GM21528 (cell line): ENCODE results near the gene ZIC1.

ENCODE experiments used
- ATAC-seq: cut with Tn5 transposase; IDR thresholded peaks from one replicate; pipeline ENCODE4 v1.9.1; 2021; ENCODE audit warnings: mild to moderate bottlenecking, moderate library complexity; ENCODE audit not compliant: unreplicated experiment, low FRiP score

The ZIC1 gene

GRCh38 chr3:147379651-147380050, 29.5 kb upstream of the ZIC1 start:
- ATAC-seq = no peak

DNA sequence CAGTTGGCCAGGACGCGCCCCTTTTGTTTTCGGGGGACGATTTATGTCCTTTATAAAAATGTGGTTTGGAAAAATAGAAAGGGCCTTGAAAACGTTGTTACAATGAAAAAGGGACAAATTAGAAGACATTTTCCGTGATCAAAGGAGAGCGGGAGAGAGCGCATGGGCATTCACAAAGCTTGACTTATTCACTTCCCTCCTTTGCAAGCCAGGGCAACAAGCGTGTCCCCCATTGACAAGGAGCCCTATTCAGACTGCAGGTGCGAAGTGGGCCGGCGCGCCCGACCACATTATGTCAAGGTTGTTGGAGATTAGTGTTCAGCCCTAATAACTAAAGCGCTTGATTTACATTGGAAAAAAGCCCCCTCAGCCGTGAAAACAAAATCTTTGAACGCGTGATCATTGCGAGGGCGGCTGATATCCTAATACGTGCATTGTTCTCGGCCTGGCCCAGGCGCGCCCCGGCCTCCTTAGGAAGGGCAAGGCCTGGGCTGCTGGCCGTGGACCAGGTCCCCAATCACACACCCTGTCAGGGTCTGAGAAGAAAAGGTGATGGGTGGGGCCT, 28.7 kb upstream of the ZIC1 start:
- no peak for ATAC-seq

GRCh38 chr3:147380977-147381376, 28.2 kb upstream of the ZIC1 start:
- no peak for ATAC-seq

DNA sequence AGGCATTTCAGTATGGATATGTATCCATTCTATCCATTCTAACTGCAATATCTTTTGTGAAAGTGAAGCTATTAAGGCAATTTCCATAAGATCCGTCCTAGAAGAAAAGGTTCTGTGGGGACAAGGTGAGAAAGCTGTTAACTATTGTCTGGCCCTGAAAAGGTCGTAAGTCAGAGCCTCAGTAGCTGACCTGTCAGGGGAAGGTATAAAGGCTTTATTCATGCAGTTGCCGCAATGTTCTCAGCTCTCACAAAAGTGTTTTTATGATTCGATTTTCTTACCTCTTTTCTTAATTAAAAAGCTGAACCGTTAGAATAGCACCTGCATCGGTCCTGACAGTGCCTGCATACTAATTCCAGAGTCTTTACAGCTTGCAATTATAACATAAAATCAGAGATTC, 27.6 kb upstream of the ZIC1 start:
- ATAC-seq = no peak

GRCh38 chr3:147383617-147384016, 25.5 kb upstream of the ZIC1 start:
- no peak for ATAC-seq

DNA sequence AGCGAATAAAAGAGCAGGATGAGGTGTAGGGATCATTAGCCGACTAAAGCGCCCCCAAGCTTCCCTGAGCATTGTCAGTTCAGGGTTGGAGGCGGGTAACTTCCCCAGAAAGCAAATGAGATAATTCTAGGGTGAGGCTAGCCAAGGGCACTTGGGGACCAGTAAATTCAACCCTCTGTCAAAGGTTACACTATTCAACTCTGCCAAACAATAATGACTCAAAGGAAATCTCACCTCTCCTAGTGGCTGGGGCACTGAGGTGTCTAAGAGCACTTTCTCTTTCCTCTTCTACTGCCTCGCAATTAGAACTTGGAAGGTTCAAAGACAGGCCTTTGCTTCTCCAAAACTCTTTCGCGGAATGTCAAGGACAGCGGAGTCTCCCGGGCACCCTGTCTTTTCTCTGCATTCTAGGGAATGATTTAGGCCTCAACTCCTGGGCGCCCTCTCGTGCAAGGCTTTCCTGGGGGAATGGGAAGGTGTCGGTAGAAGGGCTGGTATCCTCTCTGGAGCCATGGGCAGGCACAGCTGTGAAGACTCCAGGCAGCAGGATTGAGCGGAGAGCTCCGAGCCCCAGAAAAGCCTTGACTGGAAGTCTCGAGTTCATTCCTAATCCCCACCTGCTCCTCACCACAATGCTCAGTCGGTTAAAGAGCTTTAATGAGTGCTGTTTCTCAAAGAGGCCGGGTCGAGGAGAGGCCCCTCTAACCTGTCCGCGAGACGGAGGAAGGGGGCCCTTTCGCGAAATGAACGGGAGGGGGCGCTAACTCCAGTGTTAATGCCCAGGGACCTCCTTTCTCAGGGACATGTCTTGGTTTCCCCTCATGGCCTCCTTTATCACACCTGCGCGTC, 24.7 kb upstream of the ZIC1 start:
- ATAC-seq = no peak

DNA sequence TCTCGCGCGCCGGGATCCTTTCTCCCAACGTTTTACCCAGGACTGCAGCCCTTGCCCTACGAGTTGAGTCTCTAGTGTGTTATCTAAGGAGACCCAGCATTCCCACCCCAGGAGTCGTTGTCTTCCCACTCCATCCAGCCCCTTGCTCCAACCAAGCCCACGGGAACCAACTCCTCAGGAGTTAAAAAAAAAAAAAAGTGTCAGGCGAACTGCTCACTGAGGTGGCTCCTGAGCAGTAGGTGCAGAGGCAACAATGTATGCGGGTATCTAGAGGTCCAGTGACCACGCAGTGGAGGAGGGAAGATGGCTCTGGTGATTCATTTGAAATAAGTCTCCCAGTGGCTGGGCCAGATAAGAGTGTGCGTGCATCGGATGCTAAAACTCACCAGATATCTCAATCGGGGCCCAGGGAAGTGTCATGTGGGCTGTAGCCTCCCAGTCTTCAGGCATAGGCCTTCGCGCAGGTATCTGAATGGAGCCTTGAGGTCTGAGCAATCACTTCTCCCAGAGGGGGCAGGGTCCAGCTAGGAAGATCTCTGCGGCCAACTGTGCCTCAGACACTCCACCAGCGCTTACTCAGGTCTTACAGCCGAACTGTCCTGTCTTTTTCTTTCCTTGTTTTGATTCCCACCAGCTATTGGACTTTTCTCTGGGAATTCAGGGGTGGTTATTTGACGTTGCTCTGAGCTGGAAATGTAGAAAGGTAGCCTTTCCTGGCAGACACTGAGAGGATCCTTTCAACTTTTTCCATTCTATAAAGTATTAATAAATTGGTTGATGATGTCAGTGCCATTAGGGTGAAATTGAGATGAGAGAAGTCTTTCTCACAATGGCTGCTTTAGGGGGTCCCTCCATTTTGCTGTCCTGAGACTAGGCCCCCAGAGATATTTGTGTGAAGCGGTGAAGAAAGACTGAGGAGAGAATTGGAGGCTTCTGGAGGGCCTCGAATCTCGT, 23.8 kb upstream of the ZIC1 start:
- no peak for ATAC-seq

DNA sequence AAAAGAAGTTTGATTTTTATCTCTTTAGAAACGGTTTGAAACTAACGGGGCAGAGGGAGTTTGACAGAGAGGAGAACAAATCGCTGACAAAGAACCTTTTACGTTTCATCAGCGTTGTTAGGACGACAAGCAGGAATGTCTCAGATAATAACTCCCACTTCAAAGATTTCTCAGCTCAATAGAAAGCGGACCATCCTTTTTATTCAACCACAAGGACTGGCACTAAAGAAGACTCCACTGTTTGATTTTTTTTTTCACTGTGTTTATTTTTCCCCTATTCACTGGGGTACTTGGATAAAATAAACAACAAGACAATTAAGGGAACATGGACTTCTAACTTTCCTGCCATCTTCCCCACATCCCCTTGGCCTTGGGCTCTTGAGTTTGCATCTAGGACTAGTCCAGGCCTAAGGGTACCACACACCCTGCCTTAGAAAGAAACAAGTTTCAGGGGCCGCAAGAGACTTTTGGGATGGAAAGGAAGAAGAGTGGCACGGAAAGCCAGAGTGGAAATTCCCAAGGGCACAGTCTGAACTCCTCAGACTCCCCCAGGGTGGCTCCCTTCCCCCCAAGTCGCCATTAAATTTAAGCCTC, 21.8 kb upstream of the ZIC1 start:
- no peak for ATAC-seq

DNA sequence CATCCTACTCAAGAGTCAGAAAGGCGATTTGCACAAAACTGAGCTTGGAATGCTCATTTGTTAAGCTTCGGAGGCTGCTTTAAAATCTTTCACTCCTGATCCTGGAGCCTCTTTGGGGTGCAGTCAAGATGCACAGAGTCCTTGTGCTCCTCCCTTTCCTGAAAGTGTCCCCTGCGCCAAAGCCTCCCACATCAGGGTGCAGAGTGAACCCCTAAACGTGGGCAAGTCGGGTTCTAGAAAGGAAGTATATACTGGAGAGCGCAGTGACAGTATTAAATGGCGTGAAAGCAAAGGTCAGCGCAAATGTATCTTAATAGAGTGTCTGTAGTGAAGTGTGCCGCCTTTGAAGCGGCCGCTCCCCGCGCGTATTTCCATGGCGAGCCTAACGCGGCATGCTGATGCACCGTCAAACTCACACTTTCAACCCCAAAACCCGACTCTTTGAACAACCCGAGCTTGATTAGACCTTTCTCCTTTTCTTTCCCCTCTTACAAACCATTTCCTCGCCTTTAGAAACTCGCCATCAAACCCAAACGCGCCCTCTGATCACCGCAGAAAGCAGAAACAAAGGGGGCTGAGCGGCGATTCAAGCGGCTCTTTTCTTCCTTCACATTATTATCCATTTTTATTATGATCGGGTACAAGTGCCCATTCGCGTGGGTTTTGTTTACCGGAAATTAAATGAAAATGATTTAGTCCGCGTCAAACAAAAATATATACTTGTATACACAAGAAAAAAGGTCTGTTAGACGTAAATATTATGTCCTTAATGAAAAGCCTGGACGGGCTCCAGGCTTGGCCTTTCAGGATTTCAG, 21.1 kb upstream of the ZIC1 start:
- ATAC-seq = no peak

DNA sequence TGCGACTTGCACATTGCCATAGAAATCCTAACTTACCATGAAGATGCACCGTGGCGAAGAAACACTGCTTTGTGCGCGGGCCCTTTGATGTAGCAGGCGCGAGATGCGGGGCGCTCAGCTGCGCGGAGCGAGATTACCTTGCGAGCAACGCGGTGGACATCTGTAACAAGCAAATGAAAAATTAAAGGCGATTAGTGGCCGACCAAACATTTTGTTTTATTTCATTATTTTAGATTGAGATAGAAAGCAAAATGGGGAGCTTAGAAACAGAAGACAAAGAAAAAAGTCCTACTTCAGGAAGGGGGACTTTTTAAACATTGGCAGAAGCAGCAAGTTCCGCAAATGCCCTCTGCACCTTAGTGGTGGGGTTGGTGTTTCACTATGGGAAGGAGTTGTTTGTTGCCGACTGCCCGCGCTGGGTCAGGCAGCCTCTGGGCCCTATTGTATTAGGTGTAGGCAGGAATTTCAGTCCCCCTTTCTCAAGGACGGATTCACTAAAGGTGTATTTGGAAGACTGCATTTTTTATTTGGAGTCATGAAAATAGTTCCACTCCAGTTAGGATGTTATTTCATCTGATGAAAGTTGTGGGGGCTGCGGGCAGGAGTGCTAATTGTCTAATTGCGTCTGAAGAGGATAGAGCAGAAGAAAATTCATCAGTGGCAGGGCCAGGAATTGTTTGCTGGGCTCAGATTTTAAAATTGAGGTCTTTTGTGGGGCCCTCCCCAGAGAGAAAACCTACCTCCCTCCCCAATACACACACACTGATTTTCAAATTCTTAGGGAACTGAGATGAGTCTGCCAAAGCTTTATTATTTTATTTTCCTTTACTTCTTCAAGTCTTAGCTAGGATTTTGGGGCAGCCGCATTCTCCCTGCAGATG, 20.2 kb upstream of the ZIC1 start:
- no peak for ATAC-seq

- ATAC-seq = no peak
These were observed 19.4 kb upstream of the ZIC1 start for GRCh38 chr3:147389717-147390116.

DNA sequence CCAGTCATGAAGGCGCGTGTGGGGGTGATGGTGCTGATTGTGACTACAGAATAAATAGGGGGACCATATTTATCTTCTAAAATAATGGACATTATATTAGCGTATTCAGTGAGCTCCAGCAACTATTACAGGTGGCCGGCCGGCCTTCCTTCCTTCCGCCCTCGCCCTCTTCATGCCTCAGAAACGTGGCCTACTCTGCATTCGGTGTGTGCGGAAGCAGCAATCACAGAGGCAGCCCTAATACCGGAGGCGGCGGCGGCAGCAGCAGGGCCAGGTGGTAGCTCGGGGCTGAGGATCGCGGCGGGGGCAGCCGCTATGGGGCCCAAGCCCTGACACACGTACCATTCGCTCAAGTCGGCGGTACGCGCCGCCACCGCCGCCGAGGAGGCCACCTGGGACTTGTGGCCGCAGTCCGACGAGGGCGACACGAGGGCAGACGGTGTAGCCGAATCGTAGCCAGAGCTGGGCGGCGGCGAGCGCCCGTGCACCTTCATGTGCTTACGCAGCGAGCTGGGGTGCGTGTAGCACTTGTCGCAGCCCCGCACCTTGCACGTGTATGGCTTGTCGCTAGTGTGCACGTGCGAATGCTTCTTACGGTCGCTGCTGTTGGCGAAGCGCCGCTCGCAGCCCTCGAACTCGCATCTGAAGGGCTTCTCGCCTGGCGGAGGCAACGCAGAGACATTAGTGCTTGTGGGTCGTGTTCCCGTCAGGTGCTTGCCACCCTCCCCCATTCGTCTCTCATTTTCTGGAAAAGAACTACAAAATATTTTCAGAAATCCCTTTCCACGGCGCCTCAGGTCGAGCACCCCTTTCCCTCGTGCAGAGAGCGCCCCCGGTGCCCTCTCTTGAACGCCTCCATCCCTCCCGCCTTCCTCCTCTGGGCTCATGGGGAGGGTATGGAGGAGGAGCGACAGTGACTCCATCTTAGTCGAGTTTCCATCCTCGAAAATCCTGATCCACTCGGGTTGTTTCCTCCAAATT, 18.3 kb upstream of the ZIC1 start:
- ATAC-seq = no peak

- ATAC-seq = no peak
These were observed 17.2 kb upstream of the ZIC1 start for GRCh38 chr3:147391781-147392624.

- no peak for ATAC-seq
These were observed 16.6 kb upstream of the ZIC1 start for GRCh38 chr3:147392625-147392946.

- no peak for ATAC-seq
These were observed 15.8 kb upstream of the ZIC1 start for GRCh38 chr3:147393261-147393942.
